AG04450 (cell line): Measurements from ENCODE around the gene ZSCAN30. TPM values are rescaled to one million over a fixed set of nuclear protein-coding genes. Genes with fewer than 3 reads are reported as not detected.

Experiments used
- CTCF ChIA-PET: fragments of 300-600, 350-600 bp; formaldehyde crosslinking; extraction: SDS; loops from one replicate; lab custom pipeline; 2022; ENCODE audit warnings: antibody characterized with exemption, inconsistent platforms; lab: Charles Lee
- POLR2A ChIA-PET: fragments of 350-600 bp; formaldehyde crosslinking; extraction: SDS; loops from one replicate; lab custom pipeline; 2021; ENCODE audit warnings: antibody characterized with exemption, inconsistent platforms; lab: Yijun Ruan, JAX
- DNase-seq: peaks from one replicate; pipeline ENCODE4 v3.0.0-alpha.2; 2011; ENCODE audit warnings: low read depth, low spot score
- H3K27ac ChIP-seq: one replicate; pipeline ENCODE4 v1.5.1; 2012; ENCODE audit warnings: low read depth, low read length, control low read depth
- H3K27me3 ChIP-seq: one replicate; pipeline ENCODE4 v1.6.0; 2012; ENCODE audit warnings: low read length; ENCODE audit not compliant: control insufficient read depth, insufficient read depth
- H3K4me3 ChIP-seq: 2 replicates; pipeline ENCODE4 v1.5.1; 2011; ENCODE audit warnings: mild to moderate bottlenecking, low read depth, low read length, control low read depth
- H3K9me3 ChIP-seq: 2 replicates; pipeline ENCODE4 v1.5.1; 2012; ENCODE audit warnings: low read length; ENCODE audit not compliant: control insufficient read depth, insufficient read depth
- CTCF ChIP-seq: IDR thresholded peaks from 2 replicates; pipeline ENCODE4 v1.5.1; 2011; ENCODE audit warnings: low read depth, low read length, control low read depth, inconsistent platforms
- polyA plus RNA-seq: library from polyadenylated mRNA; depleted of rRNA; stranded (reverse); fragments of >200 nt; gene quantifications from 2 replicates; pipeline ENCODE4 v1.2.3, GENCODE V29; 2011

Gene ZSCAN30
- polyA plus RNA-seq, 1 experiment: 14.4 TPM

- no peaks in the 10 kb centered on the region for H3K27me3 ChIP-seq
- no peak for TF ChIP-seq CTCF
- ChIA-PET POLR2A (no interaction called here), CTCF (no interaction called here)
- H3K9me3 ChIP-seq: peaks cover 35% of the 10 kb centered on the region; the same call in 1 of the 2 replicates
- no peak for DNase-seq
- H3K4me3 ChIP-seq: no peak overlapping the region
- no peak overlapping the region for H3K27ac ChIP-seq
Measured at GRCh38 chr18:35256947-35257346, 33.1 kb downstream of the ZSCAN30 start.

- H3K27me3 ChIP-seq: no peaks in the 10 kb centered on the region
- H3K27ac ChIP-seq: no peak overlapping the region
- TF ChIP-seq CTCF: no peak
- no peak overlapping the region for H3K4me3 ChIP-seq
- peaks cover 41% of the 10 kb centered on the region; the same call in 1 of the 2 replicates for H3K9me3 ChIP-seq
- POLR2A ChIA-PET: no interaction called here
- DNase-seq: no peak
- CTCF ChIA-PET: no interaction called here
Measured at GRCh38 chr18:35253655-35254287, 36.3 kb downstream of the ZSCAN30 start.

DNA sequence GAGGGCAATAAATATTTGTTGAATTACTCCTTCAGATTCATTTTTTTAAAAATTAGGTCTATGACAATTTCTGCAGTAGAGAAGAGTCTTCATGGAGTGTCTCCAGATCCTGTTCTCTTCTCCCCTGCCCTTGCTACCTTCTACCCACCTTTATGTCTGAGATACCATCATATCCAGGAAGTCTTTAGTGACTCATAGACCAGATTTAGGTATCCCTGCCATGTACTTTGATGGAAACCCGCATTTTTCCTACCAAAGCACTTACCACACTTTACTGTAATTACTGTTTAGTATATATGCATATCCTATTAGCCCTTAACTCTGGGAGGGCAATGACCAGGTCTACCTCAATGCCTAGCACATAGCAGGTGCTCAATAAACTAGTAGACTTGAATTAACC lies 37.6 kb downstream of the ZSCAN30 start:
- Histone ChIP-seq H3K27me3 (no peaks in the 10 kb centered on the region), H3K9me3 (peaks cover 47% of the 10 kb centered on the region), H3K4me3 (no peak overlapping the region), H3K27ac (no peak overlapping the region)
- TF ChIP-seq CTCF: no peak
- ChIA-PET CTCF (no interaction called here), POLR2A (no interaction called here)
- DNase-seq: no peak

- TF ChIP-seq CTCF: no peak
- H3K27me3 ChIP-seq: no peaks in the 10 kb centered on the region
- peaks cover 46% of the 10 kb centered on the region for H3K9me3 ChIP-seq
- DNase-seq: no peak
- no peak overlapping the region for H3K4me3 ChIP-seq
- POLR2A ChIA-PET: no interaction called here
- CTCF ChIA-PET: interaction anchor here (1.0 kb wide), 1 partner anchor 17 kb away, joined by 3 read pairs; no protein-coding TSS in a partner anchor
- no peak overlapping the region for H3K27ac ChIP-seq
Measured at GRCh38 chr18:35248429-35248828, 41.6 kb downstream of the ZSCAN30 start.

- DNase-seq: no peak
- Histone ChIP-seq H3K27ac (no peak overlapping the region), H3K9me3 (peaks cover 45% of the 10 kb centered on the region), H3K27me3 (no peaks in the 10 kb centered on the region), H3K4me3 (no peak overlapping the region)
- no peak for TF ChIP-seq CTCF
- POLR2A ChIA-PET: no interaction called here
- CTCF ChIA-PET: interaction anchor here (1.0 kb wide), 1 partner anchor 16 kb away, joined by 3 read pairs; no protein-coding TSS in a partner anchor
Measured at GRCh38 chr18:35247412-35248249, 42.4 kb downstream of the ZSCAN30 start.
